Tibial artery (tissue), 4 donors: Measurements from ENCODE around the gene EFR3B.

Experiments
- DNase-seq, 2 donors: peaks; one replicate each; pipeline ENCODE4 v3.0.0-alpha.2; 2019
- H3K27ac ChIP-seq, 2 donors: fragments of 200-600 bp; sonication (generic) in 1 of 2; 1 replicate in 1 of 2; 2 replicates in 1 of 2; pipeline ENCODE4 v1.5.1; 2018 to 2019; ENCODE audit warnings: mild to moderate bottlenecking in 1 of 2
- H3K27me3 ChIP-seq, 2 donors: fragments of 200-600 bp; sonication (generic) in 1 of 2; one replicate each; pipeline versions ENCODE4 v1.5.1 to v1.6.0; 2016 to 2019
- H3K36me3 ChIP-seq, 3 donors: fragments of 200-600 bp; sonication (generic) in 2 of 3; one replicate each; pipeline ENCODE4 v1.5.1; 2016 to 2019; ENCODE audit warnings: mild to moderate bottlenecking in 2 of 3
- H3K4me1 ChIP-seq, 4 donors: fragments of 200-600 bp; sonication (generic) in 2 of 4; 1 replicate in 3 of 4; 2 replicates in 1 of 4; pipeline ENCODE4 v1.5.1; 2016 to 2019
- H3K4me3 ChIP-seq, 2 donors: fragments of 200-600 bp; sonication (generic) in 1 of 2; 1 replicate in 1 of 2; 2 replicates in 1 of 2; pipeline ENCODE4 v1.5.1; 2018 to 2019; ENCODE audit warnings: mild to moderate bottlenecking in 2 of 2
- H3K9me3 ChIP-seq, 3 donors: fragments of 200-600 bp; sonication (generic) in 1 of 3; one replicate each; pipeline ENCODE4 v1.5.1; 2016 to 2019
- CTCF ChIP-seq, 2 experiments: fragments of 200-600 bp in 1 of 2; fragments of 450-650 bp in 1 of 2; IDR thresholded peaks; one replicate each; pipeline ENCODE4 v1.5.1; 2017 to 2019; ENCODE audit warnings: antibody characterized with exemption in 2 of 2, mild to moderate bottlenecking in 1 of 2, moderate library complexity in 1 of 2
- intact Hi-C: fragments of 100-400 bp; cut with DNase I; formaldehyde crosslinking; loops from one replicate; pipeline ENCODE4 v1.15.0; 2023; ENCODE audit warnings: low total_unique reads

Gene EFR3B

GRCh38 chr2:25198209-25198525 is 156.3 kb downstream of the EFR3B start:
- TF ChIP-seq CTCF (IDR thresholded peaks at IDR 0.05), result no peak
- no peak overlapping the region for H3K4me3 ChIP-seq
- no peak overlapping the region for H3K27ac ChIP-seq
- no peaks in the 10 kb centered on the region for H3K36me3 ChIP-seq
- H3K4me1 ChIP-seq, result peaks cover 0 to 4% (median 0%) of the 10 kb centered on the region in 4 donors
- no peak for DNase-seq
- no peaks in the 10 kb centered on the region for H3K9me3 ChIP-seq
- H3K27me3 ChIP-seq, result no peaks in the 10 kb centered on the region
- intact Hi-C loops, result no loop called here

- DNase-seq, result no peak
Measured at GRCh38 chr2:25198576-25198975, 156.7 kb downstream of the EFR3B start.

GRCh38 chr2:25201265-25201664 is 159.4 kb downstream of the EFR3B start:
- DNase-seq, result no peak
- no peaks in the 10 kb centered on the region for H3K36me3 ChIP-seq
- H3K4me3 ChIP-seq, result no peak overlapping the region
- H3K9me3 ChIP-seq, result no peaks in the 10 kb centered on the region
- peaks cover 0 to 6% of the 10 kb centered on the region in 2 donors for H3K27me3 ChIP-seq
- intact Hi-C loops, result no loop called here
- no peak for TF ChIP-seq CTCF (IDR thresholded peaks at IDR 0.05)
- peaks cover 0 to 9% (median 3%) of the 10 kb centered on the region in 4 donors for H3K4me1 ChIP-seq
- no peak overlapping the region for H3K27ac ChIP-seq

More at GRCh38 chr2:25198576-25198975, 156.7 kb downstream of the EFR3B start:
- Histone ChIP-seq H3K9me3 (no peaks in the 10 kb centered on the region), H3K4me1 (peaks cover 0 to 4% (median 0%) of the 10 kb centered on the region in 4 donors), H3K36me3 (no peaks in the 10 kb centered on the region), H3K27ac (no peak overlapping the region), H3K4me3 (no peak overlapping the region), H3K27me3 (no peaks in the 10 kb centered on the region)
- no peak for TF ChIP-seq CTCF (IDR thresholded peaks at IDR 0.05)
- intact Hi-C loops, result no loop called here

GRCh38 chr2:25201794-25202193 is 159.9 kb downstream of the EFR3B start:
- H3K4me3 ChIP-seq, result no peak overlapping the region
- H3K27me3 ChIP-seq, result peaks cover 0 to 6% of the 10 kb centered on the region in 2 donors
- H3K4me1 ChIP-seq, result peaks cover 0 to 6% (median 3%) of the 10 kb centered on the region in 4 donors
- no peak for DNase-seq
- H3K36me3 ChIP-seq, result no peaks in the 10 kb centered on the region
- TF ChIP-seq CTCF (IDR thresholded peaks at IDR 0.05), result no peak
- H3K27ac ChIP-seq, result no peak overlapping the region
- no peaks in the 10 kb centered on the region for H3K9me3 ChIP-seq
- intact Hi-C loops, result no loop called here

- Histone ChIP-seq H3K9me3 (no peaks in the 10 kb centered on the region), H3K27me3 (peaks cover 0 to 6% of the 10 kb centered on the region in 2 donors), H3K4me1 (peaks cover 0 to 6% (median 3%) of the 10 kb centered on the region in 4 donors), H3K27ac (no peak overlapping the region), H3K36me3 (no peaks in the 10 kb centered on the region), H3K4me3 (no peak overlapping the region)
- intact Hi-C loops, result no loop called here
- no peak for DNase-seq
- TF ChIP-seq CTCF (IDR thresholded peaks at IDR 0.05), result no peak
Measured at GRCh38 chr2:25202275-25202674, 160.4 kb downstream of the EFR3B start.
